ENCODE data around the gene MAP10. TPM values are rescaled to one million over a fixed set of nuclear protein-coding genes. Genes with fewer than 3 reads are reported as not detected.
"Not testable (repeated sequence)": the region's sequence is repeated elsewhere in the genome, so short reads cannot be mapped to it uniquely, and the experiment has no call there.

The MAP10 gene, protein sequence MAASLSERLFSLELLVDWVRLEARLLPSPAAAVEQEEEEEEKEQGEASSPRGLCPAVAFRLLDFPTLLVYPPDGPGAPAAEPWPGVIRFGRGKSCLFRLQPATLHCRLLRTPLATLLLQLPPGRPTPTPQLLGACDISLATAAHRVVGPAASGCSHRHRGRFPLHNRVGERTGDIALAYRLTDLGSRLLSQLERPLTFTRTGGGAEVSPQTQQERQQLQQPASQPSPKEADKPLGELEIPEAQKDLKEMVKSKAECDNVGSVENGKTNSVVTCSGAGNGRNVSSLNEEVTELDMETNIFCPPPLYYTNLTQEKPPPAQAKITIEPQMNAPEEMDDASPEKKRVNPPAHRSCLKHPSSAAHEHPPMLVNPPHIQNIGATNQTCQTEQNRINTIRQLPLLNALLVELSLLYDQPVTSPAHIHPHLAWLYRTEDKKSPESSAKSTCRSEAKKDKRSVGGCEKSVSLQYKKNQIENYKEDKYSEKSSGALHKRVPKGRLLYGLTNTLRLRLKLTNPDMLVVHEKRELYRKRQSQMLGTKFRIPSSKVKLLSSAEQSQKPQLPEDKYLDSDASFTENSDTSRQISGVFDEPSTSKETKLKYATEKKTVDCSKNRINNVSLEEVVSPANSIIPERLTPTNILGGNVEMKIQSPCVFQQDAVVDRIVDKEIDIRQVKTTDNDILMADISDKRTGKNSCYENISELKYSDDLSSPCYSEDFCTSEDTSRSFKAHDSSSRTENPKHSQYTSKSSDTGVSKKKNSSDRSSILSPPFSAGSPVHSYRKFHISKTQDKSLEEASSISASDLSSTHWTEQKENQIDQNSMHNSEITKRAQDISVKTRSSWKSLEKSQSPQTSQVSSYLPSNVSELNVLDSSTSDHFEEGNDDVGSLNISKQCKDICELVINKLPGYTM
- total RNA-seq, result 1 to 10 TPM; 1.7 to 2.1 TPM
- long read RNA-seq, partial matches to known transcripts, result 0 of 1 reads
- long read RNA-seq, other reads (novel, unspliced or antisense), result 0 of 1 reads

DNA sequence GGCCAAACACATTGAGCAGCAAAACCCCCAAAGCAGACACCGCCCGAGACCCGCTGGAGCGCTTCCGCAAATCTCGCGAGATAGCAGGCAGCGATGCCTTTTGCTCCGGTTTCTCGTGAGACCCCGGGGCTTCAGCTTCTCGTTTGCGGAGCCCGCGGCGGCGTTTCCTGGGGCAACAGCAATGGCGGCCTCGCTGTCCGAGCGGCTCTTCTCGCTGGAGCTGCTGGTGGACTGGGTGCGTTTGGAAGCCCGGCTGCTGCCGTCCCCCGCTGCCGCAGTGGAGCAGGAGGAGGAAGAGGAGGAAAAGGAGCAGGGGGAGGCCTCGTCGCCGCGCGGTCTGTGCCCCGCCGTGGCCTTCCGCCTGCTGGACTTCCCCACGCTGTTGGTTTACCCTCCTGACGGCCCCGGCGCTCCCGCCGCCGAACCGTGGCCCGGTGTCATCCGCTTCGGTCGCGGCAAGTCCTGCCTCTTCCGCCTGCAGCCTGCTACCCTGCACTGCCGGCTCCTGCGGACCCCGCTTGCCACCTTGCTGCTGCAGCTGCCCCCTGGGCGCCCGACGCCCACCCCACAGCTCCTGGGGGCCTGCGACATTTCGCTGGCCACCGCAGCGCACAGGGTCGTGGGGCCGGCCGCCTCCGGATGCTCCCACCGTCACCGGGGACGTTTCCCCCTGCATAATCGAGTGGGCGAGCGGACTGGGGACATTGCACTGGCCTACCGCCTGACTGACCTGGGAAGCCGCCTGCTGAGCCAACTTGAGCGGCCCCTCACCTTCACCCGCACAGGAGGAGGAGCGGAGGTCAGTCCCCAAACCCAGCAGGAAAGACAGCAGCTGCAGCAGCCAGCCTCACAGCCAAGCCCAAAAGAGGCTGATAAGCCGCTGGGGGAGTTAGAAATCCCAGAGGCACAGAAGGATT is at the start of gene MAP10:
Gene MAP10 (plus strand): TSS at position 148 of the 917 bp plus-strand sequence. CDS start 34 bp downstream, at position 182.
- intact Hi-C loops (cut with DNase I, micrococcal nuclease), result no loop called here
- ATAC-seq (peak; percentile 88), DNase-seq (peak; percentile 61 to 76)

DNA sequence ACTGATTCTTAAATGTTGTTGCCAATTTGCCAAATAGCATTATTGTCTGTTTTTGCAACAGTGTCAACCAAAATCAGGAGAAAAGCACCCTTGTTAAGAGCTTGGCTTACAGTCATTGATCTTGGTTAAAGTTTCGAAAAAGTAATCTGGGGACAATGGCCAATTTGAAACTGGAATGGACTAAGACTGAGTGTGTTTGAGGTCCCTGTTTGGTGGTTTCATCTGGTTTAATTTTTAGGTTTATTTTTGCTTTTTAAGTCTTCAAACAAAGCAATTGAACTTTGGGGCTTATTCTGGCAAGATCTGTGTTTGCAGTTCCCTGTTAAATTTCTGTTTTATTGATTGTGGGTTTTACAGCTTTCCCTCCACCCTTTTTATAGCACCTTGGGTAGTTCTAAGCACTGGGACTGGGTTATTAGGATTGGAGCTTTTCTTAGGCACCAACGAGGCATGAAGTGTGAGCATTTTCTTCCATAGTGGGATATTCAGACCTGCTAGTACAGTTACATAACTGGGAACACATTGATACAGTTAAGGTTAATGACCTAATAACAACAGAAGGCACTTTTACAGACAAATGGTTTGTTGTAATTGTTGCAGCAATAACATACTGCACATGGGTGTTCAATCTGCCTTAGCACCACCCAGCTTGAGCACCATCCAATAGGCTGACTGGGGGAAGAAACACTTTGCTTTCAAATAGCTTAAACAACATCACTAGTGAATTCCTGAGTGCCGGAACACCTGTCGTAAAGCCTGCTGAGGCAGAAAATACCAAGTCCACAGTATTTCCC is 40.6 kb upstream of the MAP10 start:
- ATAC-seq (peak; percentile 81), DNase-seq (peak; percentile 44 to 80)
- intact Hi-C loops (cut with DNase I, micrococcal nuclease), result no loop called here

DNA sequence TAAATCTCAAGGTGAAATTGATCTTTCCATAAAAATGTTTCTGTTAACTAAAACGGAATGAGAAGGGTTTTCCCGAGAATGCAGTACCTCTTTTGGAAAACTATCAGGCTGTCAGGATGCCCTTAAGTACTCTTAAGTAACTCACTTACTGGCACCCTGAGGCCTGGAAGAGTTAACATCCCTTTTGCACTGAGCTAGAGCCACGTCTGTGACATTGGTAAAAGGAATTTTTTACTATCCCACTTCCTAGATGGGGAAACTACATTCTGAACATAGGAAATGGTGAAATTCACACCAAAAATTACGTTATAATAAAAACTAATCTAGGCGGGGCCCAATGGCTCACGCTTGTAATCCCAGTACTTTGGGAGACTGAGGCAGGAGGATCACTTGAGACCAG is 39.7 kb upstream of the MAP10 start:
- intact Hi-C loops (cut with DNase I, micrococcal nuclease), result no loop called here
- ATAC-seq, result no peak
- DNase-seq, result no peak

DNA sequence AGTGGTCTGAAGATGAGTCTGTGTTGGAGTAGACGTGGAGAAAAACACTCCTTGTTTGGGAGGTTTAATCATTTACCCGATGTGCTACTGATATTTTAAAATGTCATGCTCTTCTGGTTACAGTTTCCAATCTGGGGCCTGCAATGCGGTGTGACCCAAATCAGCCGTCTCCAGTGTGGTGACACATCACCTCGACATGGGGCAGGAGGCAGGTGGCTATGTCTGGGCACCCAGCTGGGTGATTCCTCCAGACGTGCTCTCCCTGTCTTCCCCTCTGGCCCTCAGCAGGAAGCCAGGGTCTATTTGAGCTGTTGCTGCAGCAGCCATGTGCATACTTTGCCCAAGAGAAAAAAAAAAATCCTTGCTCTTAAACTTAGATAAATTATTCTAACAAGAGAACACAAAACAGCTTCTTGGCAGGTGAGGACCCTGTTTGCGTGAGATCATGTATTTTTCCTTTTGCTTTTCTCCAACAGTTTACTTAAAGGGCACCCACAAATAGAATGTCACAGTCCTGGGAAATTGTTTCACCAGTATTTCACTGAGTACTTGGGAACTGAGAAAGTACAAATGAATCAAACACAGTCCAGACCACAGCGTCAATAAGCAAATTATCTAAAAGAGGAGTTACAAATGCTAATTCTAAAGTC is 38.9 kb upstream of the MAP10 start:
- no peak for ATAC-seq
- intact Hi-C loops (cut with DNase I, micrococcal nuclease), result no loop called here
- peak in 1 of 2 donors; percentile 22 for DNase-seq

DNA sequence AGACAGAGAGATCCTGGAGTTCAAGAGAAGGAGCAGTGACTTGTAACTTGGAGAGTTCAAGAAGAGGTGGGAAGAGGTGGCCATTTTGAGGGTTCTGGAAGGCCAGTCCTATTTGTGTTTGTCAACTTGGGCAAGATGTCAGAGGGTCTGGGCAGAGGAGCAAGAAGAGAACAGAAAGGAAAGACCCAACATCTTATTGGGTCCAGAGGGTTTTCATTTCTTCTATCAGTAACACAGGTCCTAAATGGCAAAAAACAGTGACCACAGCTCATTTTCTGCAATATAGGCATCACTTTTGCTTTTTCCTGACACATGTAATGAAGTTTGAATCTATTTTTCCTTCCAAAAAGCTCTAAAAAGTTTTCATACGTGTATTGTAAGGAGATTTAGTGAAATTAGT is 38.3 kb upstream of the MAP10 start:
- DNase-seq (no peak), ATAC-seq (no peak)
- intact Hi-C loops (cut with DNase I, micrococcal nuclease), result no loop called here

DNA sequence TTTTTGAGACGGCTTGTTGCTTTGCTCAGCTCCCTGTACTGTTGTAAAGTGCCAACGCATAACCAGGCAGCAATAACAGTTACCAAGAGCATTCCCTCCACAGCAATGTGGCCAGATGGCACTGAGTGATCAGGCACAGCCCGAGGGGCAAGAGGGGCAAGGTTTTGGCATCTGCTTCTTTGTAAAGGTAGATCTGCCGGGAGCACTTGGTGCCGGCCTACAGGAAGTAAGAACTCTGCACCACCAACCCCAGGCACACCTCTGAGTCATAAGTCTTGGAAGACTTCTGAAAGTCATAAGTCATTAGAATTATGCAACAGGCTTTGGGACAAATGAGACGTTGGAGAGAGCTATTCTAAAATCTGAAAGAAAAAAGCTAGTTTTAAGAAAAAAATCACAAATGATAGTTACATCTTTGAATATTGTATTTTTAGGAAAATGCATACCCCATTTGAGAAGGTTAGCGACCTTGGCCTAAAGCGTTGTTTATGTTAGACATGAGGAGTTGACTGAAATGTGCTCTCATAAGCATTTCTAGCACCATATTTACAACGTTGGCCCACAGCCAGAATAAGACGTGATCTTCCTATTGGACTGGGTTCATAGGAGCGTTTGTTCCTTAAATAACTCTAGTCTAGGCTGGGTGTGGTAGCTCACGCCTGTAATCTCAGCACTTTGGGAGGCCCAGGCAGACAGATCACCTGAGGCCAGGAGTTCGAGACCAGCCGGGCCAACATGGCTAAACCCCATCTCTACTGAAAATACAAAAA is 37.7 kb upstream of the MAP10 start:
- ATAC-seq (peak; percentile 74), DNase-seq (peak; percentile 77 to 84)
- intact Hi-C loops (cut with DNase I, micrococcal nuclease), result no loop called here

DNA sequence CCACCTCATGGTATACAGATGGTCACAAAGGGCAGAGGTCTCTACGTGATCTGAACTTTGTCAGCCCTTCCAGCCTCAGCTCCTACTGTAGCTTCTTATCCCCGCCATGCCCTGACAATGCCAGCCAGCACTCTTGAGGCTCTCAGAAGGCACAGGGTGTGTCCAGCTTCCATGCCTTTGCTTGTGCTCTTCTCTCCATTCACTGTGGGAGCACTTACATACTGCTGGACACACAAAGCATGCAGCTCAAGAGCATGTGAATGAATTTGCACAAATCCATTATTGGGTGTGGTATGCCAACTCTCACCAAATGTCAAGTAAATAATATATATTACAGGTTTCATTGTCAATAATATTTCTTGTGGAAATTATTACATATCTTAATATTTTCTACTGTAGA is 36.4 kb upstream of the MAP10 start:
- intact Hi-C loops (cut with DNase I, micrococcal nuclease), result no loop called here
- DNase-seq (no peak), ATAC-seq (no peak)

DNA sequence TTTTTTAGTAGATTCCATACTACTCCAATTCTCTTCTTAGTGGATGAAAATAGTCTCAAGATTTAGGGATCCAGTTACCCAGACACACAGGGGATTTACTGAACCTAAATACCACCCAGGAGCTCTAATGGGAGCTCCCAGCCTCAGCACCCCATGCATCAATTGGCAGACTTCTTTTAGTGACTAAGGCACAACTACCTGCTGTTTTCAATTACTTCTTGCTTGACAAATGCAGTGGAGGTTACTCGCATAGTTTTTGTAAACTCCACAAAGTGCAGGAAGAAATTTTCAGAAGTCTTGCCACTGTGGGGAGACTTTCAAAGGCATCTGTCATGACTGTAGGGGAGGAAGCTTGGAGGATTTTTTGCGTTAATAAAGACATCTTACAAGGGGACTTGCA is 35.5 kb upstream of the MAP10 start:
- ATAC-seq, result no peak
- intact Hi-C loops (cut with DNase I, micrococcal nuclease), result no loop called here
- DNase-seq, result no peak

DNA sequence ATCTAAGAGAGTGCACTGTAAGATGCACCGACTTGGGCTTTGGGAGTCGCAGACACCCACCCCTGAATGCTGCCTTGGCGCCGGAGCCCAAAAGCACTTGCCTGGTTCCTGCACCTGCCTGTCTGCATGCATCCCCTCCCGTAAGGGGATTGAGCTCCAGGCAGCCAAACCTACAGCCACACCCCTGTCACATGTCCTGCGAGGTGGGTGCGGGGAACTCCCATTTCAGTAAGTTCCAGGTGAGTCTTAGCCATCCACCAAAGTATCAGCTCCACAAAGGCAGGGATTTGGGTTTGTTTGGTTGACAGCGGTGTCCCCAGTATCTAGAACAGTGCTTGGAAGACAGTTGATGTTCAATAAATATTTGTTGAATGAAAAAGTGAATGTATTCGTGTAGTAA is 31.5 kb upstream of the MAP10 start:
- intact Hi-C loops (cut with DNase I, micrococcal nuclease), result no loop called here
- DNase-seq (no peak), ATAC-seq (no peak)

DNA sequence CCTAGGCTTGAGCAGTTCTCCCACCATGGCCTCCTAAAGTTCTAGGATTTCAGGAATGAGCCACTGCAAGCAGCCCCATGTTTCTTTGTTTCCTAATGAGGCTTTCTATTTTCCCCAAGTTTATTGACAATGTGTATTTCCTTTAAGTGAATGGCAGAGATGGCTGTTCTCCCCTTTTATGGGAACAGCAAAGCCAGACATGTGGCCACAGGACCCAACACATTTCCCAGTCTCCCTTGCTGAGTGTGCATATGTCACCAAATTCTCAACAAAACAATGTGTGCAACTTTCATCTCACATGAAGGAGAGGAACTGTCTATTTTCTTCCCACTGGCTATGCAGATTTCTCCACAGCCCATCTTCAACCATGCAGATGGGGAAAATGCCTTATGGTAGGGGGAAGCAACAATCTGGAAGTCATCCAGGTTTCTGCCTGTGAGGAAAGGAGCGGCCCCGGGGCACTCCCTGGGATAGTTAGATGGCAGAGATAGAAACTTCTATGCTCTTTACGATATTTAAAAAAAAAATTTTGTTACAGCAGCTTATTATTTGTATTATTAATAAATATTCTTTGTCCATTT is 28.6 kb upstream of the MAP10 start:
- intact Hi-C loops (cut with DNase I, micrococcal nuclease), result no loop called here
- no peak for ATAC-seq

DNA sequence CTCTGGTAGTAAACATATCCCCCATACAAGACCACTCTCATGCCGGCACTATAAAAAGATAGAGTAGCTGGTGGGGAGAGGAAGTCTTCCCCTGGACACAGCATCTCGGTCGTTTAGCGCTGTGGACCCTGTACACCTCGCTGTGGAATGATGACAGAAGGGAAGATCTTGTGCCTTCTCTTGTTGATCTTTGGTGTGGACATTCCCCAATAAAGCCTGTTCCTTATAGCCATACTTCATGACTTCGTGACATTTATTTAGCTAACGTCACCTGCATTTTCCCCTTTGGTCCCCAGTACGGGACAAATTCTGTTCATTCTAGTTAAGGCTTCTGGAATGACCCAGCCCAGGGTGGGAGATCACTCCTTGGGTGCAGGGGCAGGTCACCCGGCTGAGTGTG is 24.9 kb upstream of the MAP10 start:
- DNase-seq (peak in 1 of 2 donors; percentile 20), ATAC-seq (peak; percentile 91)

More for the DNA sequence above, 28.6 kb upstream of the MAP10 start:
- no peak for DNase-seq

DNA sequence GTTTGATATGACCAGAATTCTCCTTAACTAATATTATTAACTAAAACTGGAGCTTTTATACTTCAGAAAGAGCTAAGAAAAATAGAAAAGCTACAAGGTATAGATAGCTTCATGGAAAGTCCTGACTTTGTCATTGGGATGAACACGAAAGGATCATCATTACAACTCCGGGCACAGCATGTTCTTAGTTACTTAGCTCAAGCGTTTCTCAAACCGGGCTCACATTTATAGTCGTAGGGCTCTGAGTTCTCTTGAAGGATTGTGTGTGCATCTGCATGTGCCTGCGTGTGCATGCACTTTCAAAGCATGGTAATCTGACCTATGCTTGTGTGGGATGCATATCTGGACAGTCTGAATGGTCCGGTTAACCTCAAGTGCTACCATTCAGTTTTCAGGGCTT is 20.4 kb upstream of the MAP10 start:
- ATAC-seq, result no peak

More for the DNA sequence above, 24.9 kb upstream of the MAP10 start:
- intact Hi-C loops (cut with DNase I, micrococcal nuclease), result no loop called here

DNA sequence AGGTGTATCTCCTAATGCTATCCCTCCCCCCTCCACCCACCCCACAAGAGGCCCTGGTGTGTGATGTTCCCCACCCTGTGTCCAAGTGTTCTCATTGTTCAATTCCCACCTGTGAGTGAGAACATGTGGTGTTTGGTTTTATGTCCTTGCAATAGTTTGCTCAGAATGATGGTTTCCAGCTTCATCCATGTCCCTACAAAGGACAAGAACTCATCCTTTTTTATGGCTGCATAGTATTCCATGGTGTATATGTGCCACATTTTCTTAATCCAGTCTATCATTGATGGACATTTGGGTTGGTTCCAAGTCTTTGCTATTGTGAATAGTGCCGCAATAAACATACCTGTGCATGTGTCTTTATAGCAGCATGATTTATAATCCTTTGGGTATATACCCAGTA is 19.6 kb upstream of the MAP10 start:
- ATAC-seq; DNase-seq; intact Hi-C loops (cut with DNase I, micrococcal nuclease): not testable (repeated sequence)

More for the DNA sequence above, 20.4 kb upstream of the MAP10 start:
- intact Hi-C loops (cut with DNase I, micrococcal nuclease), result no loop called here
- no peak for DNase-seq

DNA sequence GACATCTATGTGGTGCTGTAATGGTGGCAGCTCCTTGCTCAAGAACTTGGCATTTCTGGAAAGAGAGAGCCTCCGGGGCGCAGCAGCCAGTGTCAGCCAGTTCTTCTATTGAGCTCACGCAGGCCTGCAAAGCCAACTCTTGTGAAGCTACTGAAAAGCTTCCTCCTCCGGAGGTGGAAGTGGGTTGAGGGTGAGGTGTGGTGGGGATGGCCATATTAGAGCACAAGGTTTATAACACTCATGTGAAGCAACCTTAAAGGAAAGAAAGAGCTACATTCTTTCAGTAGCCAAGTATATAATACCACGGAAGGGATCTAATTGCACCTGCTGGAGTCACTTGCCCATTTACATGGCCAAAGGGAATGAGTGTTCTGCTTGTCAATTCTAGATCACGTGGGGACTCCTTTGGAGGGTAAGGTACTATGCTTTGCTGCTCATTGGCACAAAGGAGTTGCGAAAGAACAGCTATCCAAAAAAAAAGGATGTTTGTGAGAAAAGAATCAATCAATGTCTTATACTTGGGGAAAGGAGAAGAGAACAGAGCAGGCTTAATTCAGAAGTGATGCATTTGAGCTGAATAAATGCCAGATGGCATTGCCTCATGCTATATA is 18.3 kb upstream of the MAP10 start:
- intact Hi-C loops (cut with DNase I, micrococcal nuclease), result no loop called here
- ATAC-seq (peak; percentile 88), DNase-seq (peak in 1 of 2 donors; percentile 39)

DNA sequence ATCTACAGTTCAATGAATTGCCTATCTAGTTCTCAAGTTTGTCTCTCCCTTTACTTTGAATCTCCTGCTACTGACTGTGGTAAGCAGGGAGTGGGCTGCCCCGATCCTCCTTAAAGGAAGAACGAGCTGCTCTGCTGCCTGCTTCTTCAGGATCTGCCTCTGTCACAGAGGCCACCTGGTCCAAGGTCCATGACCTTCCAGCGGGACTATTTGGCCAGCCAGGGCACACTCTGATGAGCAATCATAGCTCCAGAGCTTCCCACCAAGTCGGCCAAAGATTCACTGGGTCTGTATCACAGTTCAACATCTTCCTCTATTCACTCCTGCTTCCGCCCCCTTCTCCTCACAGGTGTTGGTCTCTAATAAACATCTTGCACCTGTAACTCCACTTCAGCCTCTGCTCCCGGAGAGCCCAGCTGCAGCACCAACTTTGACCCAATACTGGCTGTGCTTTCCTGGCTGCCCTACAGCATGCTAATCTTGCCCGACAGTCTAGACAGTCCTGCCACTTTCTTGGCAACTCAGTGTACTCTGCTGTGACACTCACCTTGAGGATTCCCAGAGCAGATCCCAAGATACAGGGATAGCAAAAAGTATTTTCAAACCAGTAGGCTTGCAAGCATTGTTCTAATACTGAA is 16.9 kb upstream of the MAP10 start:
- ATAC-seq (peak; percentile 41), DNase-seq (no peak)
- intact Hi-C loops (cut with DNase I, micrococcal nuclease), result no loop called here

Data from left colon (tissue), 2 donors.